Germinal center (tissue), 1 donor: ENCODE measurements around the gene TMEM179B.

Source experiments
- DNase-seq: peaks from one replicate; pipeline ENCODE4 v3.0.0; 2012; ENCODE audit warnings: mixed read lengths, low spot score

Gene TMEM179B

DNA sequence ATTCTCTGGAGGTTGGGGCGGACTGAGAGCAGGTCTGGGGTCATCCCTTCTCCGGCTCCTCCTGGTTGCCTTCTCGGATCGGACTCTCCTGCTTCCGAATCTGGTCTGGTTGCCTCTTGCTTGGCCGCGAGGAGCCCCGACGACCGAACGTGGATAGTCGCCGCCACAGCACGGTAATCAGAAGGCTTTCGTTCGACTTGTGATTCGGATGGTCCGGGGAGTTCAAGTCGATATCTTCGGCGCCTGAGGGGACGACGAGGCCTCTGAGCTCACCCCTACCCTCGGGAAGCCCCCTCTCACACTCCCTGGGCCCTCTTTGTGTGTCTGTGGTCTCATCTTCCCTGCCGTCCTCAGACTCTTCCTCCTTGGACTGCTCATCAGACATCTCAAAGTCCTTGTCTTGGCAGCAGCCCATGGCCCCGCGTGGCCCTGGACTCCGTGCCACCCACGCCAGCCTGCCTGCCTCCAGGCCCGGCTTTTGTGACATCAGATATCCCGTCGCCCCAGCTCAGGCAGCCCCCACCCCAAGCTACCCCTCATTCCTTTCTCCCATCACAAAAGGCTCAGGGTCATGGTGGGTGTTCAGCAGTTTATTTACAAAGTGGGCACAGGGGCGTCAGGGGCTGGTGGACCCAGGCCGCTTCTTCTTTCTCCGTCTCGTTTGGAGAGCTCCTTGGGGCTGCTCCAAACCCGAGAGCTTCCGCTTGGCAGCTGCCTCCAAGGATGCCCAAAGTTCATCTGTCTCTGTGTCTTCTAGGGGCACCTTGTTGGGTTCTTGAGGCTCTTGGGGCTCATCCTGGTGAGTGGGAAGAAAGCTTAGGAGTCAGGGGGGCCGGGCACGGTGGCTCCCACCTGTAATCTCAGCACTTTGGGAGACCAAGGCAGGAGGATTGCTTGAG, 45.4 kb downstream of the TMEM179B start, which contains the start of gene TEX54:
Gene TEX54 (minus strand): TSS at position 506 of the 899 bp plus-strand sequence.
- no peak for DNase-seq

- DNase-seq, result no peak
Observed at GRCh38 chr11:62835336-62835735, 48.1 kb downstream of the TMEM179B start.

GRCh38 chr11:62839050-62839945, 52.1 kb downstream of the TMEM179B start, which contains the start of gene WDR74:
Gene WDR74, minus strand, starts transcription at chr11:62839590. Its CDS starts 20 bp downstream, at chr11:62839570.
- peak; percentile 89 for DNase-seq
